Upper lobe of right lung (tissue), 1 donor: Measurements from ENCODE around the gene NRXN3. TPM values are rescaled to one million over a fixed set of nuclear protein-coding genes. Genes with fewer than 3 reads are reported as not detected.

Experiments used
- ATAC-seq: fragments of 200-7000 bp; cut with Tn5 transposase; one replicate; pipeline ENCODE4 v1.9.1; 2020; ENCODE audit warnings: mild to moderate bottlenecking, moderate library complexity
- DNase-seq: peaks from one replicate; pipeline ENCODE4 v3.0.0-alpha.2; 2020
- H3K27ac ChIP-seq: fragments of 200-600 bp; one replicate; pipeline ENCODE4 v1.8.0; 2022
- H3K27me3 ChIP-seq: fragments of 200-600 bp; one replicate; pipeline ENCODE4 v1.8.0; 2022; ENCODE audit warnings: mild to moderate bottlenecking
- H3K36me3 ChIP-seq: fragments of 200-600 bp; one replicate; pipeline ENCODE4 v1.8.0; 2022
- H3K4me1 ChIP-seq: fragments of 200-600 bp; one replicate; pipeline ENCODE4 v1.8.0; 2022
- H3K4me3 ChIP-seq: fragments of 200-600 bp; one replicate; pipeline ENCODE4 v1.8.0; 2022; ENCODE audit warnings: mild to moderate bottlenecking
- H3K9me3 ChIP-seq: fragments of 200-600 bp; one replicate; pipeline ENCODE4 v1.8.0; 2022
- CTCF ChIP-seq: fragments of 200-600 bp; IDR thresholded peaks from one replicate; pipeline ENCODE4 v1.8.0; 2022; ENCODE audit warnings: antibody characterized with exemption
- intact Hi-C: fragments of 100-400 bp; cut with DNase I; formaldehyde crosslinking; loops from one replicate; pipeline ENCODE4 v1.11.0; 2022
- total RNA-seq: library from RNA; stranded (reverse); fragmentation: NEBNext Ultra II Directional; extraction: Animal tissue kit (Norgen Biotek cat#: 25700); gene quantifications from one replicate; pipeline ENCODE4 v1.2.1, GENCODE V29; 2021
- donor health status: DM: no; HTN: yes; CAD: no; lungs with severe emphysema.

Gene NRXN3
- total RNA-seq, 1 donor from 2014 or later, result 10.0 TPM

- intact Hi-C loops, result no loop called here
- no peaks in the 10 kb centered on the region for H3K27me3 ChIP-seq
- no peak overlapping the region for H3K4me3 ChIP-seq
- no peak overlapping the region for H3K27ac ChIP-seq
- H3K36me3 ChIP-seq, result no peaks in the 10 kb centered on the region
- no peak for ATAC-seq
- TF ChIP-seq CTCF, result no peak
- no peaks in the 10 kb centered on the region for H3K9me3 ChIP-seq
- no peak for DNase-seq
- H3K4me1 ChIP-seq, result no peaks in the 10 kb centered on the region
These were observed 1172.8 kb downstream of the NRXN3 start for GRCh38 chr14:79342942-79343341.

- no peak for ATAC-seq
- intact Hi-C loops, result no loop called here
- H3K27me3 ChIP-seq, result no peaks in the 10 kb centered on the region
- H3K36me3 ChIP-seq, result no peaks in the 10 kb centered on the region
- no peak overlapping the region for H3K27ac ChIP-seq
- H3K4me3 ChIP-seq, result no peak overlapping the region
- no peak for DNase-seq
- no peaks in the 10 kb centered on the region for H3K4me1 ChIP-seq
- no peak for TF ChIP-seq CTCF
- H3K9me3 ChIP-seq, result no peaks in the 10 kb centered on the region
These were observed 1180.8 kb downstream of the NRXN3 start for GRCh38 chr14:79351011-79351410.

DNA sequence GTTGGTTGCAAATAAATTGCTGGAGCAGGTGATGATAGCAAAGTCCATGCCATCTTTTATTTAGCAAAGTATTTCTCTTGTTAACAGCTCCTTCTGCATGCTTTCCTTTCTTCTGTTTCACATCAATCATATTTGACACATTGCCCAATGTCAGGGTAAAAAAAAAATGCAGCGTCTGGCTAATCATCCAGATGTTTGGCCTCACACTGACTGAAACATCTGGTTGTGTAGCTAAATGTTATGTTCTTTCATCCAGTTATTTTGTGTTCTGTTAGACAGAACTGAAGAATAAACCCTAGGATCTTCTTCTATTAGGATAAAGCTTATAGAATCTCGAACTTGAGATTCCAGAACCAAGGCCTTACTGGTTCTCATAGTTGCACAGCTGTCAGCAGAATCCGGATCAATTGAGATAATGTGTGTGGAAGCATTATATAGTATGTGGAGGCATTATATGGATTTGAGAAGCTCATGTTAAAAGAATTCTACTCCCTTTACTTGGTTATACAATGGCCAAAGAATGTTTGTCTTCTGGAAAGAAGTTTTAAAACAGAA, 1182.0 kb downstream of the NRXN3 start:
- Histone ChIP-seq H3K4me3 (no peak overlapping the region), H3K27me3 (no peaks in the 10 kb centered on the region), H3K4me1 (no peaks in the 10 kb centered on the region), H3K36me3 (no peaks in the 10 kb centered on the region), H3K9me3 (no peaks in the 10 kb centered on the region), H3K27ac (no peak overlapping the region)
- DNase-seq (no peak), ATAC-seq (no peak)
- TF ChIP-seq CTCF, result no peak
- intact Hi-C loops, result no loop called here

- no peak for ATAC-seq
- H3K27me3 ChIP-seq, result no peaks in the 10 kb centered on the region
- H3K9me3 ChIP-seq, result no peaks in the 10 kb centered on the region
- H3K4me1 ChIP-seq, result no peaks in the 10 kb centered on the region
- H3K4me3 ChIP-seq, result no peak overlapping the region
- intact Hi-C loops, result no loop called here
- no peak overlapping the region for H3K27ac ChIP-seq
- TF ChIP-seq CTCF, result no peak
- no peaks in the 10 kb centered on the region for H3K36me3 ChIP-seq
- no peak for DNase-seq
These were observed 1184.2 kb downstream of the NRXN3 start for GRCh38 chr14:79354336-79354735.

DNA sequence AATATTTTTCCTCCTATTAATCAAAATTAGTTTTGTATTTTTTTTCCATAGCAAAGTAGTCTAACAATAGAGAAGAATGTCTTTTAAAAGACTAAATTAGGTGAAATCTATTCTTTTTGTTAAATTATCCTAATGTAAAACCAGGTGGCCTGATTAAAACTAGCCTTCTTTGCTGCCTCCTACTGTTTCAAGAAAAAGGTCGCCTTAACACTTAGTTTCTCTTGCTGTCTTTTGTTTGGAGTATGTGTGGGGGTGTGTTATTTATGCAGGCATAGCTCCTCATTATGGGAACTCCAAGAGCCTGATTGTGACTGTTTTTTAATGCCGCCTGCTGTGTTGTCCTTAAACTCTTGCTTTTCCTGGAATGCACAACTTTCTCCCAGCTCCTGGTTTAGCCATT, 1185.9 kb downstream of the NRXN3 start:
- no peaks in the 10 kb centered on the region for H3K36me3 ChIP-seq
- intact Hi-C loops, result no loop called here
- TF ChIP-seq CTCF, result no peak
- DNase-seq, result no peak
- no peak for ATAC-seq
- no peaks in the 10 kb centered on the region for H3K9me3 ChIP-seq
- no peaks in the 10 kb centered on the region for H3K4me1 ChIP-seq
- H3K27ac ChIP-seq, result no peak overlapping the region
- no peaks in the 10 kb centered on the region for H3K27me3 ChIP-seq
- H3K4me3 ChIP-seq, result no peak overlapping the region

- Histone ChIP-seq H3K4me3 (no peak overlapping the region), H3K27ac (no peak overlapping the region), H3K27me3 (no peaks in the 10 kb centered on the region), H3K4me1 (no peaks in the 10 kb centered on the region), H3K36me3 (no peaks in the 10 kb centered on the region), H3K9me3 (no peaks in the 10 kb centered on the region)
- no peak for TF ChIP-seq CTCF
- intact Hi-C loops, result no loop called here
- DNase-seq (no peak), ATAC-seq (peak; percentile 26)
These were observed 1187.1 kb downstream of the NRXN3 start for GRCh38 chr14:79357307-79357706.
